ENCODE data around the gene PRELID1. TPM values are rescaled to one million over a fixed set of nuclear protein-coding genes. Genes with fewer than 3 reads are reported as not detected.

Gene PRELID1, protein sequence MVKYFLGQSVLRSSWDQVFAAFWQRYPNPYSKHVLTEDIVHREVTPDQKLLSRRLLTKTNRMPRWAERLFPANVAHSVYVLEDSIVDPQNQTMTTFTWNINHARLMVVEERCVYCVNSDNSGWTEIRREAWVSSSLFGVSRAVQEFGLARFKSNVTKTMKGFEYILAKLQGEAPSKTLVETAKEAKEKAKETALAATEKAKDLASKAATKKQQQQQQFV
- total RNA-seq (2022; extraction: Qiagen RNA extraction; ENCODE audit: low read depth), result 286 to 389 TPM (median 365 TPM) in 5 replicates

DNA sequence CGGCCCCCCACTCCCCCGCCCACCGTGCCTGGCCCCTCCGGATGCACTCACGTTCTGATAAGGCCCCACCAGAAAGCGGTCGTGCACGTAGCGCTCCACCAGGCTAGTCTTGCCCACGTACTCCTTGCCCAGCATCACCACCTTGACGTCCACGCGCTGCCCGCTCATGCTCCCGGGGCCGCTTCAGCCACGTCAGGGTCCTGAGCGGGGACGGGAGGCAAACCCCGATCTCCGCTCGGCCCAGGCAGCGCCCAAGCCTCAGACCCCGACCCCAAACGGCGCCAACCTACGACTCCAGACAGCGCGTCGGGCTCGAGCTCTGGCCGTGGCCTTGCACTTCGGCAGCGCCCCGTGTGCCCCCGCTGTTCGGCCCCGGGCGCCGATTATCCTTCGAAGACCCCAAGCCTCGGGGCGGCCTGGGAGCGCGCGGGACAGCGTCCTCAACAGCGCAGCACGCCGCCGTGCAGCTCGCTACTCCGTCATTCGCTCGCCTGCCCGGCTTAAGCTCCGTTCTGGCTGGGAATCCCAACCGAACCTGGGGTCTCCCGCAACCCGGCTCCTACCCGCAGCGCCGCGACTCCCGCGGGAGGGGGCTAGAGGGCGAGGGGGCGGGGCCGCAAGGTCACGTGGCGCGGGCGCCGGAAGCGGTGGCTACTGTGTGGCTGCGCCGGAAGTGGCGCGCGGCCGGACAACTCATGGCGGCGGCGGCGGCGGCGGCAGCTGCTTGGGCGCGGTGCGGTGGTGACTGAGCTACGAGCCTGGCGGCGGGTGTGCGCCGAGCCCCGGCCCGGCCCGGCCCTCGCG lies at the start of gene PRELID1, which contains the start of gene RAB24:
TSS of gene PRELID1 (plus strand) at position 679 of the 804 bp plus-strand sequence. CDS start 187 bp downstream, outside the sequence.
TSS of gene RAB24 (minus strand) at position 599 of the 804 bp plus-strand sequence. CDS start at position 168, 431 bp downstream.

DNA sequence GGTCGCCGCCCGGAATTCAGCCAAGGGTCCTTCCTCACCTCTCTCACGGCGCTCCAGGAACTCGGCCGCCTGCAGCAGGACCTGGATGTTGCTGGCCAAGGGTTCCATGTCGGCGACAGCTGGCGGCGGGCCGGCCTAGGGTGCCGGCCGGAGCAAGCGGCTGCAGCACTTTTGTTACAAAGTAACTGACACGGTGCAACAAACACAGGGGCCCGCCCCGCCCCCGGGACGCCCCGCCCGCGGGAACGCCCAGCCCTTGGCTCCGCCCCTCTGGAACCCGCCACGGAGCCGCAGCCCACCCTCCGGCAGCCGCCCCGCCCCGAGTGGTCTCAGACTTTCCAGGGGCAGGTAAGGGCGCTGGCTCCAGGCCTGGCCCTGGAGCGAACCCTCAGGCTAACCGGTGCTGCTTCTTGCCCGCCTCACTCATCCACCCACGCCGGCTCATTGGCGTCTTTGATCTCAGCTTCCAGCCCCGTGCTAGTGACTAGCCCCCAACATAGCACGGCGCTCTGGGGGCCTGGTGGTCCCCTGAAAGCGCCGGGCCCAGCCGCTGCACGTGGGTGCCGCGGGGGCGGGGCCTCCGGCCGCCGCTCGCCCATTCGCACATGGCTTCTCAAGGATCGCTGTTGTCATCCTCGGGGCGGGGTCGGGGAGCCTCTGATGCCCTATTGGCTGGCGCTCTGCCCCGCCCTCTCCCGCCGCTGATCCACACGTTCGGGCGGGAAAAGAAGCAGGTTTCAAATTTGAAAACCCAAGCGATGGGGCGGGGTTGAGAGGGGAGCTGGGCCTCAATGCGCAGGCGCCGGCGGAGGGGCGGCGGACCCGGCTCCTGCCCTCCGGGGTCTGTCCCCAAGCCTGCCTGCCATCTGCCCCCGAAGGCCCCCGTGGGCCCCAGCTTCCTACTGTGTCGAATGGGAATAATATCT lies 8.4 kb downstream of the PRELID1 start, which contains the start of gene MXD3:
TSS of gene MXD3 (minus strand) at position 176 of the 926 bp plus-strand sequence. CDS start at position 108, 68 bp downstream.

DNA sequence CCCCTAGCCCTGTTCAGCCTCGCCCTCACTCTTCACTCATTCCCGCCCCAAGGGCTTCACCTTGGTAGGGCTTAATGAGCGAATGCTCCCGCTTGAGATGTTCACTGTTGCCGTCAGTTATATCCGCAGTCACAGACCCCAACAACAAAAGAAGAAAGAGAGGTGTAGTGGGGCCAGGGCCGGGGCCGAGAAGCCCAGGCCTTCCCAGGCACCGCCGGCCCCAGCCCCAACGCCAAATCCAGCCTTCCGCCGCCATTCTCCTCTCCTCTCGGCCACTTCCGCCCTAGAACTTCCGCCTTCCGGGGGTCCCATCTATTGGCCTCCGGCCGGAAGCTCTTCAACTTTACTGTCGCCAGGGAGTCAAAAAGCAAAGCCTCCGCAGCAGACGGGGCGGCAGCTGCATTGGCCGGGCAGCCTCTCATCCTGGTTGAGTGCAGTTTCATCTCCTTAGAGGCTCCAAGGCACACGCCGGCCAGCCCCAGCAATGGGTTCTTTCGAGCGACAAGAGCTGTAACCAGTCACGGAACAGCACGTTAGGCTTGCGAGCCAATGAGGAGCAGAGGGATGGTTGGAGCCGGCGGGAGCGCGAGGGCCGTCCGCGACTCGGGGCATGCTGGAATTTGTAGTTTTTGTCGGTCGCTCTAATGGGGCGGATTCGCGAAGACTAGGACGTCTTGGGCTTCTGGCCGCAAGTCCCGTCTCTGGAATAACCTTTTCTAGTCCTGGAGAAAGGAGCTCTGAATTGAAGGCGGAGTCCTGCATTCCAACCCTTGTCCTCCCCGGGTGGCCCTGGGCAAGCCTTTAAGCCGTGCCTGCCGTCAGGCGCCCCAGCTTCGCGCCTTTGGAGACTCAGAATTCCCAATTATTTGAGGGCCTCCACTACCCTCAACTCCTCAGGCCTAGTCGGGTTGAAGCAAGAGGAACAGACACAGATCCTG lies 48.1 kb downstream of the PRELID1 start, which contains the start of gene LMAN2:
TSS of gene LMAN2 (minus strand) at position 277 of the 938 bp plus-strand sequence. CDS start at position 256, 21 bp downstream.

Other genes with a start within 250 kb of the PRELID1 start
- 22.0 to 26.5 TPM (median 23.1 TPM) in 5 replicates for gene FGFR4, start 216.9 kb upstream of the PRELID1 start, total RNA-seq (2022; extraction: Qiagen RNA extraction; ENCODE audit: low read depth)
- 16.1 to 27.6 TPM (median 23.7 TPM) in 5 replicates for gene NSD1, start 170.0 kb upstream of the PRELID1 start, total RNA-seq (2022; extraction: Qiagen RNA extraction; ENCODE audit: low read depth)
- 23.6 to 29.0 TPM (median 25.9 TPM) in 5 replicates for gene RAB24, start 80 bp upstream of the PRELID1 start, total RNA-seq (2022; extraction: Qiagen RNA extraction; ENCODE audit: low read depth)
- gene MXD3, start 8.1 kb downstream of the PRELID1 start, total RNA-seq (2022; extraction: Qiagen RNA extraction; ENCODE audit: low read depth), result 11.4 to 22.4 TPM (median 16.5 TPM) in 5 replicates
- 172 to 250 TPM (median 197 TPM) in 5 replicates for gene LMAN2, start 47.9 kb downstream of the PRELID1 start, total RNA-seq (2022; extraction: Qiagen RNA extraction; ENCODE audit: low read depth)
- 2.9 to 8.2 TPM (median 6.1 TPM) in 5 replicates for gene RGS14, start 54.1 kb downstream of the PRELID1 start, total RNA-seq (2022; extraction: Qiagen RNA extraction; ENCODE audit: low read depth)
- gene SLC34A1, start 80.6 kb downstream of the PRELID1 start, total RNA-seq (2022; extraction: Qiagen RNA extraction; ENCODE audit: low read depth), result 0.04 TPM in 1 of 5 replicates, not detected in the others
- not detected in 5 replicates for gene PFN3, start 96.9 kb downstream of the PRELID1 start, total RNA-seq (2022; extraction: Qiagen RNA extraction; ENCODE audit: low read depth)
- gene F12, start 105.8 kb downstream of the PRELID1 start, total RNA-seq (2022; extraction: Qiagen RNA extraction; ENCODE audit: low read depth), result 13.8 to 24.7 TPM (median 20.7 TPM) in 5 replicates
- gene GRK6, start 122.9 kb downstream of the PRELID1 start, total RNA-seq (2022; extraction: Qiagen RNA extraction; ENCODE audit: low read depth), result 22.2 to 29.4 TPM (median 24.8 TPM) in 5 replicates
- 13.5 to 37.0 TPM (median 31.3 TPM) in 5 replicates for gene PRR7, start 143.0 kb downstream of the PRELID1 start, total RNA-seq (2022; extraction: Qiagen RNA extraction; ENCODE audit: low read depth)
- gene DBN1, start 169.8 kb downstream of the PRELID1 start, total RNA-seq (2022; extraction: Qiagen RNA extraction; ENCODE audit: low read depth), result 55.6 to 80.1 TPM (median 63.8 TPM) in 5 replicates
- 82.0 to 110 TPM (median 88.5 TPM) in 5 replicates for gene PDLIM7, start 193.8 kb downstream of the PRELID1 start, total RNA-seq (2022; extraction: Qiagen RNA extraction; ENCODE audit: low read depth)
- gene DOK3, start 206.0 kb downstream of the PRELID1 start, total RNA-seq (2022; extraction: Qiagen RNA extraction; ENCODE audit: low read depth), result 3.3 to 7.5 TPM (median 4.3 TPM) in 5 replicates
- gene DDX41, start 213.2 kb downstream of the PRELID1 start, total RNA-seq (2022; extraction: Qiagen RNA extraction; ENCODE audit: low read depth), result 111 to 190 TPM (median 121 TPM) in 5 replicates